HEK293 (cell line): Measurements from ENCODE around the gene ZNF597.

Experiments used
- CTCF ChIA-PET: fragments of 350-600 bp; formaldehyde crosslinking; extraction: SDS; loops from one replicate; lab custom pipeline; 2021; ENCODE audit warnings: antibody characterized with exemption; lab: Yijun Ruan, JAX
- POLR2A ChIA-PET: fragments of 300-600 bp; formaldehyde crosslinking; extraction: SDS; loops from one replicate; lab custom pipeline; 2020; ENCODE audit warnings: antibody characterized with exemption, inconsistent platforms; lab: Yijun Ruan, JAX
- H3K27ac ChIP-seq: fragments of 200-500 bp; sonication (Bioruptor generic); 2 replicates; pipeline ENCODE4 v1.5.1; 2014; ENCODE audit warnings: low read depth, low read length, control low read depth, inconsistent platforms; ENCODE audit errors: extremely low read depth
- H3K36me3 ChIP-seq, 2 experiments: fragments of 200-500 bp in 1 of 2; sonication (Bioruptor generic) in 1 of 2; 1 replicate in 1 of 2; 2 replicates in 1 of 2; pipeline ENCODE4 v1.5.1; 2014 to 2017; ENCODE audit warnings: inconsistent platforms in 2 of 2, low read length in 2 of 2; ENCODE audit not compliant: control insufficient read depth in 2 of 2, insufficient read depth in 1 of 2
- H3K4me1 ChIP-seq: fragments of 200-500 bp; sonication (Bioruptor generic); 2 replicates; pipeline ENCODE4 v1.5.1; 2014; ENCODE audit warnings: mild to moderate bottlenecking, low read length, inconsistent platforms; ENCODE audit not compliant: control insufficient read depth, insufficient read depth
- H3K4me3 ChIP-seq: 2 replicates; pipeline ENCODE4 v1.5.1; 2011; ENCODE audit warnings: low read depth, mild to moderate bottlenecking, control low read depth, low read length, moderate library complexity
- H3K9me3 ChIP-seq: fragments of 200-500 bp; sonication (Bioruptor generic); 2 replicates; pipeline ENCODE4 v1.5.1; 2014; ENCODE audit warnings: low read depth, low read length, inconsistent platforms; ENCODE audit not compliant: control insufficient read depth, insufficient read depth
- MEIS1 ChIP-seq: sonication (generic); formaldehyde crosslinking; IDR thresholded peaks from 2 replicates; pipeline ENCODE4 v1.8.1; 2022; ENCODE audit warnings: missing genetic modification reagents, mild to moderate bottlenecking, borderline replicate concordance
- MZF1 ChIP-seq: fragments of 450-650 bp; formaldehyde crosslinking; IDR thresholded peaks from 2 replicates; pipeline ENCODE4 v1.5.1; 2017; ENCODE audit warnings: missing biosample characterization, missing genetic modification characterization, borderline replicate concordance
- SP3 ChIP-seq: fragments of 450-650 bp; formaldehyde crosslinking; IDR thresholded peaks from 2 replicates; pipeline ENCODE4 v1.5.1; 2016; ENCODE audit warnings: missing biosample characterization, missing genetic modification characterization
- SP7 ChIP-seq: fragments of 450-650 bp; formaldehyde crosslinking; IDR thresholded peaks from 2 replicates; pipeline ENCODE4 v1.5.1; 2016; ENCODE audit warnings: missing biosample characterization, missing genetic modification characterization
- YY2 ChIP-seq: fragments of 450-650 bp; formaldehyde crosslinking; IDR thresholded peaks from 2 replicates; pipeline ENCODE4 v1.5.1; 2016; ENCODE audit warnings: missing biosample characterization, missing genetic modification characterization
- ZNF10 ChIP-seq: fragments of 450-650 bp; formaldehyde crosslinking; IDR thresholded peaks from 2 replicates; pipeline ENCODE4 v1.5.1; 2017; ENCODE audit warnings: missing biosample characterization, missing genetic modification characterization
- ZNF211 ChIP-seq: fragments of 450-650 bp; formaldehyde crosslinking; IDR thresholded peaks from 2 replicates; pipeline ENCODE4 v1.5.1; 2016; ENCODE audit warnings: low read depth, missing biosample characterization, missing genetic modification characterization
- ZNF214 ChIP-seq: fragments of 450-650 bp; formaldehyde crosslinking; IDR thresholded peaks from 2 replicates; pipeline ENCODE4 v1.5.1; 2017; ENCODE audit warnings: missing biosample characterization, mild to moderate bottlenecking, missing genetic modification characterization, borderline replicate concordance
- ZNF350 ChIP-seq: fragments of 450-650 bp; formaldehyde crosslinking; IDR thresholded peaks from 2 replicates; pipeline ENCODE4 v1.5.0; 2017; ENCODE audit warnings: missing biosample characterization, mild to moderate bottlenecking, missing genetic modification characterization
- ZNF426 ChIP-seq: fragments of 450-650 bp; formaldehyde crosslinking; IDR thresholded peaks from 2 replicates; pipeline ENCODE4 v1.5.1; 2017; ENCODE audit warnings: missing biosample characterization, missing genetic modification characterization, mild to moderate bottlenecking, inconsistent platforms, moderate library complexity
- ZNF433 ChIP-seq: fragments of 450-650 bp; formaldehyde crosslinking; IDR thresholded peaks from 2 replicates; pipeline ENCODE4 v1.5.1; 2016; ENCODE audit warnings: missing biosample characterization, missing genetic modification characterization, low read depth
- ZNF529 ChIP-seq: fragments of 450-650 bp; formaldehyde crosslinking; IDR thresholded peaks from 2 replicates; pipeline ENCODE4 v1.5.1; 2017; ENCODE audit warnings: missing genetic modification characterization, missing biosample characterization; ENCODE audit not compliant: insufficient replicate concordance
- ZNF544 ChIP-seq: fragments of 450-650 bp; formaldehyde crosslinking; IDR thresholded peaks from 2 replicates; pipeline ENCODE4 v1.5.0; 2017; ENCODE audit warnings: missing biosample characterization, missing genetic modification characterization
- ZNF658 ChIP-seq: fragments of 450-650 bp; formaldehyde crosslinking; IDR thresholded peaks from 2 replicates; pipeline ENCODE4; 2016; ENCODE audit warnings: missing biosample characterization, missing genetic modification characterization
- ZNF843 ChIP-seq: fragments of 450-650 bp; formaldehyde crosslinking; IDR thresholded peaks from 2 replicates; pipeline ENCODE4 v1.5.1; 2016; ENCODE audit warnings: missing biosample characterization, missing genetic modification characterization
- ZSCAN16 ChIP-seq: fragments of 450-650 bp; formaldehyde crosslinking; IDR thresholded peaks from 2 replicates; pipeline ENCODE4 v1.5.1; 2016; ENCODE audit warnings: missing biosample characterization, missing genetic modification characterization
- TF ChIP-seq, protein P1 (sequence below): fragments of 450-650 bp; formaldehyde crosslinking; IDR thresholded peaks from 2 replicates; pipeline ENCODE4 v1.5.1; 2016; ENCODE audit warnings: missing biosample characterization, missing genetic modification characterization
- TF ChIP-seq, protein P2 (sequence below): fragments of 450-650 bp; formaldehyde crosslinking; IDR thresholded peaks from 2 replicates; pipeline ENCODE4 v1.5.1; 2016; ENCODE audit warnings: missing biosample characterization, missing genetic modification characterization
- TF ChIP-seq, protein P3 (sequence below): fragments of 450-650 bp; formaldehyde crosslinking; IDR thresholded peaks from 2 replicates; pipeline ENCODE4 v1.5.1; 2016; ENCODE audit warnings: missing biosample characterization, missing genetic modification characterization, borderline replicate concordance
- TF ChIP-seq, protein P4 (sequence below): fragments of 450-650 bp; formaldehyde crosslinking; IDR thresholded peaks from 2 replicates; pipeline ENCODE4 v1.5.1; 2016; ENCODE audit warnings: missing biosample characterization, missing genetic modification characterization
- TF ChIP-seq, protein P5 (sequence below): fragments of 450-650 bp; formaldehyde crosslinking; IDR thresholded peaks from 2 replicates; pipeline ENCODE4 v1.5.1; 2017; ENCODE audit warnings: missing biosample characterization, missing genetic modification characterization
- TF ChIP-seq, protein P6 (sequence below): fragments of 450-650 bp; IDR thresholded peaks from 2 replicates; pipeline ENCODE4 v1.5.1; 2018; ENCODE audit warnings: missing biosample characterization, missing genetic modification characterization
- TF ChIP-seq, protein P7 (sequence below): fragments of 450-650 bp; formaldehyde crosslinking; IDR thresholded peaks from 2 replicates; pipeline ENCODE4 v1.5.1; 2016; ENCODE audit warnings: missing biosample characterization, missing genetic modification characterization
- TF ChIP-seq, protein P8 (sequence below): fragments of 450-650 bp; formaldehyde crosslinking; IDR thresholded peaks from 2 replicates; pipeline ENCODE4 v1.5.1; 2016; ENCODE audit warnings: missing biosample characterization, missing genetic modification characterization
- TF ChIP-seq, protein P9 (sequence below): fragments of 450-650 bp; formaldehyde crosslinking; optimal IDR thresholded peaks from 2 replicates; pipeline ENCODE3; 2016; ENCODE audit warnings: missing biosample characterization, mild to moderate bottlenecking, missing genetic modification characterization

Gene ZNF597

DNA sequence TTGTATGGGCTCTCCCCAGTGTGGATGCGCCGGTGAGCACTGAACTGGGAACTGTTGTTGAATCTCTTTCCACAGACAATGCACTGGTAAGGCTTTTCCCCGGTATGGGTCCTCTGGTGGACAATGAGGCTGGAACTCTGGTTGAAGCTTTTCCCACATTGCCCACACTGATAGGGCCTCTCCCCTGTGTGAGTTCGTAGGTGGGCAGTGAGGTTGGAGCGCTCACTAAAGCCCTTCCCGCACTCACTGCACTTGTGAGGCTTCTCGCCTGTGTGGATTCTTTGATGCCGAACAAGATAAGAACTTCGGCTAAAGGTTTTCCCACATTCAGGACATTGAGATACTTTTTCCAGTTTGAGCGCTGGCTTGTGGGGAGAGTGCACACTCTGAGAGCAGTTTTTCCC is 60.3 kb downstream of the ZNF597 start:
- POLR2A ChIA-PET, result no interaction called here
- Histone ChIP-seq H3K9me3 (no peaks in the 10 kb centered on the region), H3K27ac (no peak overlapping the region), H3K4me3 (no peak overlapping the region), H3K36me3 (peaks cover 0 to 53% of the 10 kb centered on the region in 2 experiments; a peak in 1 of 3 replicates), H3K4me1 (no peaks in the 10 kb centered on the region)
- CTCF ChIA-PET, result no interaction called here
- TF ChIP-seq, protein P1, sequence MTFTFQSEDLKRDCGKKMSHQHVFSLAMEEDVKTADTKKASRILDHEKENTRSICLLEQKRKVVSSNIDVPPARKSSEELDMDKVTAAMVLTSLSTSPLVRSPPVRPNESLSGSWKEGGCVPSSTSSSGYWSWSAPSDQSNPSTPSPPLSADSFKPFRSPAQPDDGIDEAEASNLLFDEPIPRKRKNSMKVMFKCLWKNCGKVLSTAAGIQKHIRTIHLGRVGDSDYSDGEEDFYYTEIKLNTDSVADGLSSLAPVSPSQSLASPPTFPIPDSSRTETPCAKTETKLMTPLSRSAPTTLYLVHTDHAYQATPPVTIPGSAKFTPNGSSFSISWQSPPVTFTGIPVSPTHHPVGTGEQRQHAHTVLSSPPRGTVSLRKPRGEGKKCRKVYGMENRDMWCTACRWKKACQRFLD (tag by site-specific recombination), result no peak
- TF ChIP-seq, protein P2, sequence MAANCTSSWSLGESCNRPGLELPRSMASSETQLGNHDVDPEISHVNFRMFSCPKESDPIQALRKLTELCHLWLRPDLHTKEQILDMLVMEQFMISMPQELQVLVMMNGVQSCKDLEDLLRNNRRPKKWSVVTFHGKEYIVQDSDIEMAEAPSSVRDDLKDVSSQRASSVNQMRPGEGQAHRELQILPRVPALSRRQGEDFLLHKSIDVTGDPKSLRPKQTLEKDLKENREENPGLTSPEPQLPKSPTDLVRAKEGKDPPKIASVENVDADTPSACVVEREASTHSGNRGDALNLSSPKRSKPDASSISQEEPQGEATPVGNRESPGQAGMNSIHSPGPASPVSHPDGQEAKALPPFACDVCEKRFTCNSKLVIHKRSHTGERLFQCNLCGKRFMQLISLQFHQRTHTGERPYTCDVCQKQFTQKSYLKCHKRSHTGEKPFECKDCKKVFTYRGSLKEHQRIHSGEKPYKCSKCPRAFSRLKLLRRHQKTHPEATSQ (tag by site-specific recombination), result no peak
- TF ChIP-seq, protein P3, sequence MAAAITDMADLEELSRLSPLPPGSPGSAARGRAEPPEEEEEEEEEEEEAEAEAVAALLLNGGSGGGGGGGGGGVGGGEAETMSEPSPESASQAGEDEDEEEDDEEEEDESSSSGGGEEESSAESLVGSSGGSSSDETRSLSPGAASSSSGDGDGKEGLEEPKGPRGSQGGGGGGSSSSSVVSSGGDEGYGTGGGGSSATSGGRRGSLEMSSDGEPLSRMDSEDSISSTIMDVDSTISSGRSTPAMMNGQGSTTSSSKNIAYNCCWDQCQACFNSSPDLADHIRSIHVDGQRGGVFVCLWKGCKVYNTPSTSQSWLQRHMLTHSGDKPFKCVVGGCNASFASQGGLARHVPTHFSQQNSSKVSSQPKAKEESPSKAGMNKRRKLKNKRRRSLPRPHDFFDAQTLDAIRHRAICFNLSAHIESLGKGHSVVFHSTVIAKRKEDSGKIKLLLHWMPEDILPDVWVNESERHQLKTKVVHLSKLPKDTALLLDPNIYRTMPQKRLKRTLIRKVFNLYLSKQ (tag by site-specific recombination), result no peak
- TF ChIP-seq ZNF433 (tag by site-specific recombination) (no peak), ZNF211 (tag by site-specific recombination) (no peak), ZNF214 (no peak), YY2 (tag by site-specific recombination) (no peak), ZNF10 (tag by site-specific recombination) (no peak), ZNF350 (tag by site-specific recombination) (peak; percentile 34; the same call in 1 of the 2 replicates), ZNF529 (peak; percentile 5), ZNF658 (tag by site-specific recombination) (no peak), MEIS1 (CRISPR knock-in tag) (no peak), ZNF843 (tag by site-specific recombination) (no peak), SP3 (tag by site-specific recombination) (no peak), SP7 (tag by site-specific recombination) (0 out of 2 replicates have a peak, but pooled peaks have one; percentile 32), MZF1 (no peak), ZNF426 (tag by site-specific recombination) (no peak), ZNF544 (no peak), ZSCAN16 (no peak)
- TF ChIP-seq, protein P4, sequence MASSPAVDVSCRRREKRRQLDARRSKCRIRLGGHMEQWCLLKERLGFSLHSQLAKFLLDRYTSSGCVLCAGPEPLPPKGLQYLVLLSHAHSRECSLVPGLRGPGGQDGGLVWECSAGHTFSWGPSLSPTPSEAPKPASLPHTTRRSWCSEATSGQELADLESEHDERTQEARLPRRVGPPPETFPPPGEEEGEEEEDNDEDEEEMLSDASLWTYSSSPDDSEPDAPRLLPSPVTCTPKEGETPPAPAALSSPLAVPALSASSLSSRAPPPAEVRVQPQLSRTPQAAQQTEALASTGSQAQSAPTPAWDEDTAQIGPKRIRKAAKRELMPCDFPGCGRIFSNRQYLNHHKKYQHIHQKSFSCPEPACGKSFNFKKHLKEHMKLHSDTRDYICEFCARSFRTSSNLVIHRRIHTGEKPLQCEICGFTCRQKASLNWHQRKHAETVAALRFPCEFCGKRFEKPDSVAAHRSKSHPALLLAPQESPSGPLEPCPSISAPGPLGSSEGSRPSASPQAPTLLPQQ (tag by site-specific recombination), result no peak
- TF ChIP-seq, protein P5, sequence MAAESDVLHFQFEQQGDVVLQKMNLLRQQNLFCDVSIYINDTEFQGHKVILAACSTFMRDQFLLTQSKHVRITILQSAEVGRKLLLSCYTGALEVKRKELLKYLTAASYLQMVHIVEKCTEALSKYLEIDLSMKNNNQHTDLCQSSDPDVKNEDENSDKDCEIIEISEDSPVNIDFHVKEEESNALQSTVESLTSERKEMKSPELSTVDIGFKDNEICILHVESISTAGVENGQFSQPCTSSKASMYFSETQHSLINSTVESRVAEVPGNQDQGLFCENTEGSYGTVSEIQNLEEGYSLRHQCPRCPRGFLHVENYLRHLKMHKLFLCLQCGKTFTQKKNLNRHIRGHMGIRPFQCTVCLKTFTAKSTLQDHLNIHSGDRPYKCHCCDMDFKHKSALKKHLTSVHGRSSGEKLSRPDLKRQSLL (tag by site-specific recombination), result no peak
- TF ChIP-seq, protein P6, sequence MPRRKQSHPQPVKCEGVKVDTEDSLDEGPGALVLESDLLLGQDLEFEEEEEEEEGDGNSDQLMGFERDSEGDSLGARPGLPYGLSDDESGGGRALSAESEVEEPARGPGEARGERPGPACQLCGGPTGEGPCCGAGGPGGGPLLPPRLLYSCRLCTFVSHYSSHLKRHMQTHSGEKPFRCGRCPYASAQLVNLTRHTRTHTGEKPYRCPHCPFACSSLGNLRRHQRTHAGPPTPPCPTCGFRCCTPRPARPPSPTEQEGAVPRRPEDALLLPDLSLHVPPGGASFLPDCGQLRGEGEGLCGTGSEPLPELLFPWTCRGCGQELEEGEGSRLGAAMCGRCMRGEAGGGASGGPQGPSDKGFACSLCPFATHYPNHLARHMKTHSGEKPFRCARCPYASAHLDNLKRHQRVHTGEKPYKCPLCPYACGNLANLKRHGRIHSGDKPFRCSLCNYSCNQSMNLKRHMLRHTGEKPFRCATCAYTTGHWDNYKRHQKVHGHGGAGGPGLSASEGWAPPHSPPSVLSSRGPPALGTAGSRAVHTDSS (tag by site-specific recombination), result 0 out of 2 replicates have a peak, but pooled peaks have one; percentile 6
- TF ChIP-seq, protein P7, sequence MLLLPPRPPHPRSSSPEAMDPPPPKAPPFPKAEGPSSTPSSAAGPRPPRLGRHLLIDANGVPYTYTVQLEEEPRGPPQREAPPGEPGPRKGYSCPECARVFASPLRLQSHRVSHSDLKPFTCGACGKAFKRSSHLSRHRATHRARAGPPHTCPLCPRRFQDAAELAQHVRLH (tag by site-specific recombination), result no peak
- TF ChIP-seq, protein P8, sequence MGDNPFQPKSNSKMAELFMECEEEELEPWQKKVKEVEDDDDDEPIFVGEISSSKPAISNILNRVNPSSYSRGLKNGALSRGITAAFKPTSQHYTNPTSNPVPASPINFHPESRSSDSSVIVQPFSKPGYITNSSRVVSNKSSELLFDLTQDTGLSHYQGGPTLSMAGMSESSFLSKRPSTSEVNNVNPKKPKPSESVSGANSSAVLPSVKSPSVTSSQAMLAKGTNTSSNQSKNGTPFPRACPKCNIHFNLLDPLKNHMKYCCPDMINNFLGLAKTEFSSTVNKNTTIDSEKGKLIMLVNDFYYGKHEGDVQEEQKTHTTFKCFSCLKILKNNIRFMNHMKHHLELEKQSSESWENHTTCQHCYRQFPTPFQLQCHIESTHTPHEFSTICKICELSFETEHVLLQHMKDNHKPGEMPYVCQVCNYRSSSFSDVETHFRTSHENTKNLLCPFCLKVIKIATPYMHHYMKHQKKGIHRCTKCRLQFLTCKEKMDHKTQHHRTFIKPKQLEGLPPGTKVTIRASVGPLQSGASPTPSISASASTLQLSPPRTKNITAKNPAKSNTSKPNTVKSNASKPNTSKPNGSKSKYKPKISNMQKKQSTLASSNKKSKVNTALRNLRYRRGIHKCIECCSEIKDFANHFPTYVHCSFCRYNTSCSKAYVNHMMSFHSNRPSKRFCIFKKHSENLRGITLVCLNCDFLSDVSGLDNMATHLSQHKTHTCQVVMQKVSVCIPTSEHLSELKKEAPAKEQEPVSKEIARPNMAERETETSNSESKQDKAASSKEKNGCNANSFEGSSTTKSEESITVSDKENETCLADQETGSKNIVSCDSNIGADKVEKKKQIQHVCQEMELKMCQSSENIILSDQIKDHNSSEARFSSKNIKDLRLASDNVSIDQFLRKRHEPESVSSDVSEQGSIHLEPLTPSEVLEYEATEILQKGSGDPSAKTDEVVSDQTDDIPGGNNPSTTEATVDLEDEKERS (tag by site-specific recombination), result 0 out of 2 replicates have a peak, but pooled peaks have one; percentile 45
- TF ChIP-seq, protein P9, sequence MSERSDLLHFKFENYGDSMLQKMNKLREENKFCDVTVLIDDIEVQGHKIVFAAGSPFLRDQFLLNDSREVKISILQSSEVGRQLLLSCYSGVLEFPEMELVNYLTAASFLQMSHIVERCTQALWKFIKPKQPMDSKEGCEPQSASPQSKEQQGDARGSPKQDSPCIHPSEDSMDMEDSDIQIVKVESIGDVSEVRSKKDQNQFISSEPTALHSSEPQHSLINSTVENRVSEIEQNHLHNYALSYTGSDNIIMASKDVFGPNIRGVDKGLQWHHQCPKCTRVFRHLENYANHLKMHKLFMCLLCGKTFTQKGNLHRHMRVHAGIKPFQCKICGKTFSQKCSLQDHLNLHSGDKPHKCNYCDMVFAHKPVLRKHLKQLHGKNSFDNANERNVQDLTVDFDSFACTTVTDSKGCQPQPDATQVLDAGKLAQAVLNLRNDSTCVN (tag by site-specific recombination), result no peak
